ENCODE data around the gene DDIT4L. TPM values are rescaled to one million over a fixed set of nuclear protein-coding genes. Genes with fewer than 3 reads are reported as not detected.

DDIT4L gene
- total and polyA plus RNA-seq, 2 of the 13 experiments (the other 11 are each of a cell fraction or from before 2014, with no cell fraction given) = not detected

GRCh38 chr4:100208459-100208858 is 18.2 kb upstream of the DDIT4L start:
- TF ChIP-seq ZSCAN25 (CRISPR knock-in tag; IDR thresholded peaks at IDR 0.05) (no peak), AKNA (CRISPR knock-in tag; IDR thresholded peaks at IDR 0.05; ENCODE audit: borderline replicate concordance) (no peak), ZNF235 (CRISPR knock-in tag; IDR thresholded peaks at IDR 0.05; ENCODE audit: borderline replicate concordance) (no peak), CREB3 (CRISPR knock-in tag; IDR thresholded peaks at IDR 0.05) (no peak), MIER2 (CRISPR knock-in tag; IDR thresholded peaks at IDR 0.05) (no peak), SRF (IDR thresholded peaks at IDR 0.05; ENCODE audit: low read depth, low read length) (no peak), HOXA3 (CRISPR knock-in tag; IDR thresholded peaks at IDR 0.05) (no peak), ZNF30 (CRISPR knock-in tag; IDR thresholded peaks at IDR 0.05) (no peak), PHB2 (IDR thresholded peaks at IDR 0.05; ENCODE audit: partially characterized antibody) (no peak), ARHGAP35 (CRISPR knock-in tag; IDR thresholded peaks at IDR 0.05; ENCODE audit: borderline replicate concordance) (no peak), ZNF275 (CRISPR knock-in tag; IDR thresholded peaks at IDR 0.05; ENCODE audit: borderline replicate concordance) (no peak), ZNF331 (CRISPR knock-in tag; IDR thresholded peaks at IDR 0.05) (no peak), ZNF639 (CRISPR knock-in tag; conservative IDR thresholded peaks at IDR 0.05) (no peak), SNAPC5 (CRISPR knock-in tag; IDR thresholded peaks at IDR 0.05; ENCODE audit: borderline replicate concordance) (no peak), PRMT3 (CRISPR knock-in tag; IDR thresholded peaks at IDR 0.05; ENCODE audit: borderline replicate concordance, low read depth) (no peak), RBFOX2 (IDR thresholded peaks at IDR 0.05; ENCODE audit: low read depth, low read length) (no peak)
- Histone ChIP-seq H3K4me2 (ENCODE audit: low read depth, low read length) (no peak overlapping the region), H3K79me2 (ENCODE audit: insufficient read depth, low read length) (no peaks in the 10 kb centered on the region), H3K4me3 (replicated peaks in 1 of 3; ENCODE audit: insufficient read depth in 1 of 3, low read depth in 2 of 3, low read length in 3 of 3) (no peak overlapping the region), H3K27me3 (ENCODE audit: control insufficient read depth in 1 of 2, insufficient read depth in 2 of 2, low read length in 2 of 2) (no peaks in the 10 kb centered on the region), H3K36me3 (replicated peaks in 1 of 2; ENCODE audit: control insufficient read depth in 1 of 2, insufficient read depth in 2 of 2, low read length in 2 of 2) (no peaks in the 10 kb centered on the region), H4K20me1 (ENCODE audit: insufficient read depth, low read length) (no peaks in the 10 kb centered on the region), H3K27ac (ENCODE audit: extremely low read length, insufficient read depth, low read length) (no peak overlapping the region), H3K9ac (ENCODE audit: insufficient read depth, low read depth, low read length) (no peak overlapping the region), H3K9me3 (ENCODE audit: low read length) (no peaks in the 10 kb centered on the region), H2AFZ (ENCODE audit: low read length) (no peak overlapping the region), H3K4me1 (ENCODE audit: insufficient read depth, low read length) (no peaks in the 10 kb centered on the region)
- FAIRE-seq (no peak), DNase-seq (ENCODE audit: low spot score) (no peak), ATAC-seq (no peak)
- WGBS (ENCODE audit: low lambda C conversion rate) = 2% methylated on average over 3 of the region's 3 CpGs
- intact Hi-C loops (cut with micrococcal nuclease; ENCODE audit: unreplicated experiment) (no loop called here), in situ Hi-C loops (cut with HindIII; ENCODE audit: extremely low pct_ligation_motif_present, low pct_unique_long_range_greater_than_20kb) (no loop called here)
- ChIA-PET POLR2A (no interaction called here), CTCF (ENCODE audit: low intra/inter-chr PET ratio, low total read pairs) (no interaction called here)
- no TSS peak for BruUV-seq (replicated peaks)
